Breast epithelium (tissue), 4 donors: ENCODE data around the gene TMEM161A. TPM values are rescaled to one million over a fixed set of nuclear protein-coding genes. Genes with fewer than 3 reads are reported as not detected.
"Not testable (repeated sequence)": the region's sequence is repeated elsewhere in the genome, so short reads cannot be mapped to it uniquely, and the experiment has no call there.

Source experiments
- DNase-seq, 2 donors: peaks; one replicate each; pipeline ENCODE4 v3.0.0-alpha.2; 2019; ENCODE audit warnings: low spot score in 2 of 2
- H3K27ac ChIP-seq, 2 donors: fragments of 200-600 bp; sonication (generic) in 1 of 2; one replicate each; pipeline ENCODE4 v1.5.1; 2016 to 2019; ENCODE audit warnings: mild to moderate bottlenecking in 1 of 2
- H3K27me3 ChIP-seq, 2 donors: fragments of 200-600 bp; sonication (generic) in 1 of 2; one replicate each; pipeline versions ENCODE4 v1.5.1 to v1.6.0; 2017 to 2019; ENCODE audit warnings: control low read depth in 1 of 2, mild to moderate bottlenecking in 1 of 2
- H3K36me3 ChIP-seq: fragments of 200-600 bp; one replicate; pipeline ENCODE4 v1.5.1; 2019
- H3K4me1 ChIP-seq, 2 donors: fragments of 200-600 bp; sonication (generic); one replicate each; pipeline ENCODE4 v1.5.1; 2016 to 2019; ENCODE audit warnings: control low read depth in 1 of 2
- H3K4me3 ChIP-seq, 3 donors: fragments of 200-600 bp; sonication (generic); 1 replicate in 2 of 3; 2 replicates in 1 of 3; pipeline ENCODE4 v1.5.1; 2016 to 2019; ENCODE audit warnings: mild to moderate bottlenecking in 3 of 3, moderate library complexity in 2 of 3
- H3K9me3 ChIP-seq, 2 donors: fragments of 200-600 bp; sonication (generic) in 1 of 2; one replicate each; pipeline ENCODE4 v1.5.1; 2016 to 2019; ENCODE audit warnings: control low read depth in 1 of 2
- CTCF ChIP-seq, 3 donors: fragments of 450-650 bp; IDR thresholded peaks; one replicate each; pipeline ENCODE4 v1.5.1; 2016 to 2017; ENCODE audit warnings: antibody characterized with exemption in 3 of 3, mild to moderate bottlenecking in 3 of 3, moderate library complexity in 3 of 3
- POLR2A ChIP-seq: fragments of 450-650 bp; IDR thresholded peaks from one replicate; pipeline ENCODE4 v1.6.1; 2016; ENCODE audit warnings: antibody characterized with exemption, mild to moderate bottlenecking, moderate library complexity
- POLR2AphosphoS5 ChIP-seq, 3 donors: sonication (generic); formaldehyde crosslinking; IDR thresholded peaks; one replicate each; pipeline ENCODE4 v1.6.1; 2017; ENCODE audit warnings: antibody characterized with exemption in 3 of 3
- intact Hi-C: fragments of 100-400 bp; cut with DNase I; formaldehyde crosslinking; loops from one replicate; pipeline ENCODE4 v1.15.1; 2023; ENCODE audit warnings: low total_unique reads
- total RNA-seq, 3 donors: library from RNA; depleted of rRNA; stranded (reverse); fragments of >200 nt; gene quantifications; one replicate each; pipeline ENCODE4 v1.1.0, GENCODE V29; 2016

TMEM161A gene
- total RNA-seq, 3 donors from 2014 or later: 13.8 to 20.3 (median 18.0) TPM

- DNase-seq: no peak
- Histone ChIP-seq H3K9me3 (no peaks in the 10 kb centered on the region), H3K4me3 (no peak overlapping the region), H3K36me3 (no peaks in the 10 kb centered on the region), H3K27ac (no peak overlapping the region), H3K27me3 (no peaks in the 10 kb centered on the region), H3K4me1 (no peaks in the 10 kb centered on the region)
- no peak for TF ChIP-seq POLR2A
- no peak for TF ChIP-seq POLR2AphosphoS5 (IDR thresholded peaks at IDR 0.05)
- TF ChIP-seq CTCF (IDR thresholded peaks at IDR 0.05): no peak
- intact Hi-C loops: no loop called here
These were observed 26.2 kb downstream of the TMEM161A start for GRCh38 chr19:19111967-19112580.

- intact Hi-C loops: no loop called here
- H3K27me3 ChIP-seq: no peaks in the 10 kb centered on the region
- no peak overlapping the region for H3K27ac ChIP-seq
These were observed 27.0 kb downstream of the TMEM161A start for GRCh38 chr19:19111136-19111835.

GRCh38 chr19:19110410-19111135 is 27.7 kb downstream of the TMEM161A start:
- H3K36me3 ChIP-seq: no peaks in the 10 kb centered on the region
- H3K27me3 ChIP-seq: no peaks in the 10 kb centered on the region
- no peak for DNase-seq
- no peaks in the 10 kb centered on the region for H3K9me3 ChIP-seq
- TF ChIP-seq POLR2AphosphoS5 (IDR thresholded peaks at IDR 0.05) (no peak), CTCF (IDR thresholded peaks at IDR 0.05) (no peak), POLR2A (no peak)
- peak overlapping the region in 2 of 3 donors; percentile 8 to 25 for H3K4me3 ChIP-seq
- intact Hi-C loops: no loop called here
- H3K27ac ChIP-seq: no peak overlapping the region
- H3K4me1 ChIP-seq: no peaks in the 10 kb centered on the region

More at GRCh38 chr19:19111136-19111835, 27.0 kb downstream of the TMEM161A start:
- Histone ChIP-seq H3K4me3 (no peak overlapping the region), H3K4me1 (no peaks in the 10 kb centered on the region), H3K36me3 (no peaks in the 10 kb centered on the region), H3K9me3 (no peaks in the 10 kb centered on the region)
- TF ChIP-seq POLR2A (no peak), CTCF (IDR thresholded peaks at IDR 0.05) (no peak), POLR2AphosphoS5 (IDR thresholded peaks at IDR 0.05) (no peak)
- DNase-seq: no peak

GRCh38 chr19:19109601-19110000 is 28.7 kb downstream of the TMEM161A start:
- intact Hi-C loops: no loop called here
- no peak overlapping the region for H3K27ac ChIP-seq
- H3K4me3 ChIP-seq: no peak overlapping the region
- no peaks in the 10 kb centered on the region for H3K36me3 ChIP-seq
- DNase-seq: no peak
- no peaks in the 10 kb centered on the region for H3K27me3 ChIP-seq
- H3K9me3 ChIP-seq: no peaks in the 10 kb centered on the region
- H3K4me1 ChIP-seq: no peaks in the 10 kb centered on the region
- TF ChIP-seq POLR2A (no peak), POLR2AphosphoS5 (IDR thresholded peaks at IDR 0.05) (no peak), CTCF (IDR thresholded peaks at IDR 0.05) (no peak)

- Histone ChIP-seq H3K27me3 (no peaks in the 10 kb centered on the region), H3K4me3 (no peak overlapping the region), H3K36me3 (no peaks in the 10 kb centered on the region), H3K9me3 (no peaks in the 10 kb centered on the region), H3K27ac (no peak overlapping the region), H3K4me1 (no peaks in the 10 kb centered on the region)
- no peak for TF ChIP-seq CTCF (IDR thresholded peaks at IDR 0.05)
- TF ChIP-seq POLR2AphosphoS5 (IDR thresholded peaks at IDR 0.05): no peak
- TF ChIP-seq POLR2A: no peak
- no peak for DNase-seq
- intact Hi-C loops: no loop called here
These were observed 30.6 kb downstream of the TMEM161A start for GRCh38 chr19:19107654-19108053.

- intact Hi-C loops, H3K9me3 ChIP-seq: not testable (repeated sequence)
These were observed 31.3 kb downstream of the TMEM161A start for GRCh38 chr19:19106938-19107337.

More at GRCh38 chr19:19106938-19107337, 31.3 kb downstream of the TMEM161A start:
- not testable (repeated sequence) for H3K27me3 ChIP-seq, DNase-seq, H3K27ac ChIP-seq, H3K4me3 ChIP-seq, H3K4me1 ChIP-seq, H3K36me3 ChIP-seq
